Stimulated activated naive CD8-positive, alpha-beta T cell treated with anti-CD3 and anti-CD28 coated beads, Interleukin-15, amount 100 ng/mL, for 72 hours (primary cell): ENCODE results near the gene ADORA1.

ENCODE experiments used
- ATAC-seq: fragments of 150-1000 bp; cut with Tn5 transposase; 2 replicates; pipeline ENCODE4 v1.10.0; 2021; ENCODE audit warnings: mild to moderate bottlenecking, moderate library complexity
- DNase-seq, 2 donors: peaks; one replicate each; pipeline ENCODE4 v3.0.0; 2021 to 2022
- H3K27ac Mint-ChIP-seq, 2 donors: one replicate each; pipeline ENCODE4 v1.8.0; 2022; ENCODE audit warnings: mild to moderate bottlenecking in 2 of 2, mixed read lengths in 2 of 2, moderate library complexity in 2 of 2
- H3K27me3 Mint-ChIP-seq: one replicate; pipeline ENCODE4 v1.8.0; 2022; ENCODE audit warnings: mixed read lengths
- H3K4me1 Mint-ChIP-seq: one replicate; pipeline ENCODE4 v1.8.0; 2022; ENCODE audit warnings: mild to moderate bottlenecking, mixed read lengths
- H3K4me3 Mint-ChIP-seq, 2 donors: one replicate each; pipeline ENCODE4 v1.8.0; 2022; ENCODE audit warnings: mild to moderate bottlenecking in 2 of 2, mixed read lengths in 2 of 2, moderate library complexity in 1 of 2
- H3K9me3 Mint-ChIP-seq, 2 donors: one replicate each; pipeline ENCODE4 v1.8.0; 2022; ENCODE audit warnings: mixed read lengths in 2 of 2

ADORA1 gene

GRCh38 chr1:203127666-203128430 is at the start of gene ADORA1:
ADORA1 (plus strand) TSS chr1:203127726; CDS start chr1:203128842, 1,116 bp downstream.
- peaks cover 78% of the 10 kb centered on the region for H3K27me3 Mint-ChIP-seq
- peak within 1 kb of the TSS in 1 of 2 donors; percentile 80 for H3K27ac Mint-ChIP-seq
- peak within 1 kb of the TSS in 1 of 2 donors; percentile 58 for H3K4me3 Mint-ChIP-seq
- peaks cover 20% of the 10 kb centered on the region for H3K4me1 Mint-ChIP-seq
- ATAC-seq (peak; percentile 42), DNase-seq (no peak)
- no peaks in the 10 kb centered on the region for H3K9me3 Mint-ChIP-seq

- no peak overlapping the region for H3K27ac Mint-ChIP-seq
- ATAC-seq (no peak), DNase-seq (no peak)
- peaks cover 6% of the 10 kb centered on the region for H3K4me1 Mint-ChIP-seq
- no peak overlapping the region for H3K4me3 Mint-ChIP-seq
- H3K27me3 Mint-ChIP-seq = peaks cover 74% of the 10 kb centered on the region
- H3K9me3 Mint-ChIP-seq = no peaks in the 10 kb centered on the region
Observed at GRCh38 chr1:203077956-203078355, 49.6 kb upstream of the ADORA1 start.

- ATAC-seq (no peak), DNase-seq (no peak)
- Mint-ChIP-seq H3K27ac (no peak overlapping the region), H3K27me3 (peaks cover 68% of the 10 kb centered on the region), H3K4me3 (no peak overlapping the region), H3K4me1 (peaks cover 6% of the 10 kb centered on the region), H3K9me3 (no peaks in the 10 kb centered on the region)
Observed at GRCh38 chr1:203078478-203078877, 49.0 kb upstream of the ADORA1 start.

GRCh38 chr1:203080456-203080855 is 47.1 kb upstream of the ADORA1 start:
- Mint-ChIP-seq H3K27me3 (peaks cover 49% of the 10 kb centered on the region), H3K4me1 (peaks cover 6% of the 10 kb centered on the region), H3K27ac (no peak overlapping the region), H3K4me3 (no peak overlapping the region), H3K9me3 (no peaks in the 10 kb centered on the region)
- no peak for DNase-seq
- no peak for ATAC-seq

- Mint-ChIP-seq H3K9me3 (no peaks in the 10 kb centered on the region), H3K27me3 (peaks cover 40% of the 10 kb centered on the region), H3K4me1 (no peaks in the 10 kb centered on the region), H3K27ac (no peak overlapping the region), H3K4me3 (no peak overlapping the region)
- DNase-seq (no peak), ATAC-seq (no peak)
Observed at GRCh38 chr1:203081465-203082230, 45.9 kb upstream of the ADORA1 start.

GRCh38 chr1:203082231-203082505 is 45.4 kb upstream of the ADORA1 start:
- ATAC-seq (no peak), DNase-seq (no peak)
- Mint-ChIP-seq H3K27ac (no peak overlapping the region), H3K4me1 (no peaks in the 10 kb centered on the region), H3K27me3 (peaks cover 34% of the 10 kb centered on the region), H3K9me3 (no peaks in the 10 kb centered on the region), H3K4me3 (no peak overlapping the region)

- ATAC-seq (no peak), DNase-seq (no peak)
- peaks cover 28% of the 10 kb centered on the region for H3K27me3 Mint-ChIP-seq
- no peaks in the 10 kb centered on the region for H3K4me1 Mint-ChIP-seq
- H3K4me3 Mint-ChIP-seq = no peak overlapping the region
- no peaks in the 10 kb centered on the region for H3K9me3 Mint-ChIP-seq
- H3K27ac Mint-ChIP-seq = no peak overlapping the region
Observed at GRCh38 chr1:203082571-203083462, 44.7 kb upstream of the ADORA1 start.

- peaks cover 23% of the 10 kb centered on the region for H3K27me3 Mint-ChIP-seq
- no peaks in the 10 kb centered on the region for H3K9me3 Mint-ChIP-seq
Observed at GRCh38 chr1:203083463-203083921, 44.0 kb upstream of the ADORA1 start.

GRCh38 chr1:203084588-203085527 is 42.7 kb upstream of the ADORA1 start:
- Mint-ChIP-seq H3K27ac (no peak overlapping the region), H3K4me1 (no peaks in the 10 kb centered on the region), H3K4me3 (no peak overlapping the region), H3K9me3 (no peaks in the 10 kb centered on the region), H3K27me3 (peaks cover 12% of the 10 kb centered on the region)
- ATAC-seq (peak; percentile 44), DNase-seq (peak in 1 of 2 donors; percentile 11)

More at GRCh38 chr1:203083463-203083921, 44.0 kb upstream of the ADORA1 start:
- Mint-ChIP-seq H3K4me3 (no peak overlapping the region), H3K4me1 (no peaks in the 10 kb centered on the region), H3K27ac (no peak overlapping the region)
- no peak for DNase-seq
- ATAC-seq = no peak

- peaks cover 13% of the 10 kb centered on the region for H3K27me3 Mint-ChIP-seq
- no peaks in the 10 kb centered on the region for H3K4me1 Mint-ChIP-seq
- H3K9me3 Mint-ChIP-seq = no peaks in the 10 kb centered on the region
- H3K4me3 Mint-ChIP-seq = no peak within 1 kb of the TSS
- no peak within 1 kb of the TSS for H3K27ac Mint-ChIP-seq
- no peak for DNase-seq
- no peak for ATAC-seq
Observed at GRCh38 chr1:203085528-203086406, 41.8 kb upstream of the ADORA1 start, which contains the start of gene MYOG. MYOG (minus strand) TSS chr1:203086012; CDS start chr1:203085961, 51 bp downstream.

- Mint-ChIP-seq H3K9me3 (no peaks in the 10 kb centered on the region), H3K4me3 (no peak overlapping the region), H3K4me1 (no peaks in the 10 kb centered on the region), H3K27ac (no peak overlapping the region), H3K27me3 (peaks cover 14% of the 10 kb centered on the region)
- ATAC-seq (no peak), DNase-seq (no peak)
Observed at GRCh38 chr1:203086992-203087763, 40.3 kb upstream of the ADORA1 start.

GRCh38 chr1:203088441-203088840 is 39.1 kb upstream of the ADORA1 start:
- no peak for DNase-seq
- no peak overlapping the region for H3K4me3 Mint-ChIP-seq
- no peaks in the 10 kb centered on the region for H3K4me1 Mint-ChIP-seq
- H3K27me3 Mint-ChIP-seq = peaks cover 23% of the 10 kb centered on the region
- H3K27ac Mint-ChIP-seq = no peak overlapping the region
- no peak for ATAC-seq
- peaks cover 0 to 7% of the 10 kb centered on the region in 2 donors for H3K9me3 Mint-ChIP-seq

- H3K27ac Mint-ChIP-seq = no peak overlapping the region
- DNase-seq = no peak
- no peaks in the 10 kb centered on the region for H3K4me1 Mint-ChIP-seq
- H3K9me3 Mint-ChIP-seq = peaks cover 1 to 7% of the 10 kb centered on the region in 2 donors
- no peak overlapping the region for H3K4me3 Mint-ChIP-seq
- no peak for ATAC-seq
- peaks cover 23% of the 10 kb centered on the region for H3K27me3 Mint-ChIP-seq
Observed at GRCh38 chr1:203089001-203089650, 38.4 kb upstream of the ADORA1 start.
